Mucosa of rectum (tissue), 2 donors: ENCODE data around the gene CYP4F8.

Source experiments
- H3K27ac ChIP-seq, 2 donors: one replicate each; pipeline ENCODE4 v1.7.0; 2013; ENCODE audit warnings: inconsistent platforms in 2 of 2, low read depth in 2 of 2, low read length in 2 of 2
- H3K27me3 ChIP-seq, 2 donors: one replicate each; pipeline ENCODE4 v1.7.0; 2013; ENCODE audit warnings: low read length in 2 of 2; ENCODE audit not compliant: control insufficient read depth in 2 of 2, insufficient read depth in 2 of 2
- H3K36me3 ChIP-seq, 2 donors: one replicate each; pipeline ENCODE4 v1.7.0; 2013; ENCODE audit warnings: low read length in 2 of 2; ENCODE audit not compliant: control insufficient read depth in 2 of 2, insufficient read depth in 2 of 2
- H3K4me1 ChIP-seq, 2 donors: one replicate each; pipeline ENCODE4 v1.7.0; 2013; ENCODE audit warnings: low read length in 2 of 2, mild to moderate bottlenecking in 1 of 2; ENCODE audit not compliant: control insufficient read depth in 2 of 2, insufficient read depth in 2 of 2
- H3K4me3 ChIP-seq, 2 donors: one replicate each; pipeline ENCODE4 v1.7.0; 2013; ENCODE audit warnings: low read length in 2 of 2
- H3K9ac ChIP-seq, 2 donors: one replicate each; pipeline ENCODE4 v1.7.0; 2013; ENCODE audit warnings: low read length in 2 of 2, low read depth in 1 of 2, mild to moderate bottlenecking in 1 of 2
- H3K9me3 ChIP-seq, 2 donors: one replicate each; pipeline ENCODE4 v1.7.0; 2013; ENCODE audit warnings: low read length in 2 of 2; ENCODE audit not compliant: control insufficient read depth in 2 of 2
- donor health status: healthy.
- donor health status: Normal muscosa, but diverticular disease.

Gene CYP4F8

GRCh38 chr19:15615526-15615925 lies 508 bp downstream of the CYP4F8 start:
- peaks cover 0 to 3% of the 10 kb centered on the region in 2 donors for H3K27me3 ChIP-seq
- H3K4me3 ChIP-seq: no peak overlapping the region

GRCh38 chr19:15616183-15616582 lies 1.2 kb downstream of the CYP4F8 start:
- H3K27ac ChIP-seq: no peak overlapping the region
- no peak overlapping the region for H3K4me3 ChIP-seq
- H3K9ac ChIP-seq: no peak overlapping the region
- H3K9me3 ChIP-seq: no peaks in the 10 kb centered on the region
- peaks cover 0 to 3% of the 10 kb centered on the region in 2 donors for H3K27me3 ChIP-seq
- no peaks in the 10 kb centered on the region for H3K36me3 ChIP-seq
- no peaks in the 10 kb centered on the region for H3K4me1 ChIP-seq

More at GRCh38 chr19:15615526-15615925, 508 bp downstream of the CYP4F8 start:
- H3K9ac ChIP-seq: no peak overlapping the region
- H3K9me3 ChIP-seq: no peaks in the 10 kb centered on the region
- H3K36me3 ChIP-seq: no peaks in the 10 kb centered on the region
- H3K4me1 ChIP-seq: no peaks in the 10 kb centered on the region
- H3K27ac ChIP-seq: no peak overlapping the region

- peaks cover 0 to 3% of the 10 kb centered on the region in 2 donors for H3K27me3 ChIP-seq
- no peaks in the 10 kb centered on the region for H3K9me3 ChIP-seq
- H3K4me1 ChIP-seq: no peaks in the 10 kb centered on the region
- no peak overlapping the region for H3K9ac ChIP-seq
- no peak overlapping the region for H3K27ac ChIP-seq
- H3K36me3 ChIP-seq: no peaks in the 10 kb centered on the region
- no peak overlapping the region for H3K4me3 ChIP-seq
Measured at GRCh38 chr19:15616627-15617270, 1.7 kb downstream of the CYP4F8 start.

- peaks cover 0 to 3% of the 10 kb centered on the region in 2 donors for H3K27me3 ChIP-seq
Measured at GRCh38 chr19:15618321-15618720, 3.3 kb downstream of the CYP4F8 start.

GRCh38 chr19:15621801-15622200 lies 6.8 kb downstream of the CYP4F8 start:
- Histone ChIP-seq H3K4me3 (no peak overlapping the region), H3K9me3 (no peaks in the 10 kb centered on the region), H3K36me3 (no peaks in the 10 kb centered on the region), H3K27ac (no peak overlapping the region), H3K27me3 (peaks cover 0 to 3% of the 10 kb centered on the region in 2 donors), H3K9ac (no peak overlapping the region), H3K4me1 (peaks cover 2 to 3% of the 10 kb centered on the region in 2 donors)

More at GRCh38 chr19:15618321-15618720, 3.3 kb downstream of the CYP4F8 start:
- Histone ChIP-seq H3K4me1 (peaks cover 2 to 3% of the 10 kb centered on the region in 2 donors), H3K9ac (no peak overlapping the region), H3K36me3 (no peaks in the 10 kb centered on the region), H3K9me3 (no peaks in the 10 kb centered on the region), H3K27ac (no peak overlapping the region), H3K4me3 (no peak overlapping the region)

DNA sequence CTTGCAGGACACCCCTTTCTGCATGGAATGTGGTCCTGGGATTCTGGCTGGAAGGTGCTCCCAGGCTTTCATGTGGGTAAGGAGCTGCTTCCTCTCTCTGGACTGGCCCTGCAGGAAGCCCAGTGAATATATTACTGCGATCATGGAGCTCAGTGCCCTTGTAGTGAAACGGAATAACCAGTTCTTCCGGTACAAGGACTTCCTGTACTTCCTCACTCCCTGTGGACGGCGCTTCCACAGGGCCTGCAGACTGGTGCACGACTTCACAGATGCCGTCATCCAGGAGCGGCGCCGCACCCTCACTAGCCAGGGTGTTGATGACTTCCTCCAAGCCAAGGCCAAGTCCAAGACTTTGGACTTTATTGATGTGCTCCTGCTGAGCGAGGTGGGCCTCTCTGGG lies 8.0 kb downstream of the CYP4F8 start:
- no peaks in the 10 kb centered on the region for H3K27me3 ChIP-seq
- H3K4me3 ChIP-seq: no peak overlapping the region
- H3K4me1 ChIP-seq: peaks cover 2 to 3% of the 10 kb centered on the region in 2 donors
- no peaks in the 10 kb centered on the region for H3K9me3 ChIP-seq
- no peak overlapping the region for H3K9ac ChIP-seq
- no peak overlapping the region for H3K27ac ChIP-seq
- H3K36me3 ChIP-seq: no peaks in the 10 kb centered on the region

- Histone ChIP-seq H3K4me3 (no peak overlapping the region), H3K9me3 (no peaks in the 10 kb centered on the region), H3K27ac (no peak overlapping the region), H3K27me3 (no peaks in the 10 kb centered on the region), H3K4me1 (peaks cover 2 to 3% of the 10 kb centered on the region in 2 donors), H3K9ac (no peak overlapping the region), H3K36me3 (no peaks in the 10 kb centered on the region)
Measured at GRCh38 chr19:15623711-15624318, 8.8 kb downstream of the CYP4F8 start.

GRCh38 chr19:15628236-15629002 lies 13.4 kb downstream of the CYP4F8 start:
- no peak overlapping the region for H3K9ac ChIP-seq
- no peaks in the 10 kb centered on the region for H3K27me3 ChIP-seq

DNA sequence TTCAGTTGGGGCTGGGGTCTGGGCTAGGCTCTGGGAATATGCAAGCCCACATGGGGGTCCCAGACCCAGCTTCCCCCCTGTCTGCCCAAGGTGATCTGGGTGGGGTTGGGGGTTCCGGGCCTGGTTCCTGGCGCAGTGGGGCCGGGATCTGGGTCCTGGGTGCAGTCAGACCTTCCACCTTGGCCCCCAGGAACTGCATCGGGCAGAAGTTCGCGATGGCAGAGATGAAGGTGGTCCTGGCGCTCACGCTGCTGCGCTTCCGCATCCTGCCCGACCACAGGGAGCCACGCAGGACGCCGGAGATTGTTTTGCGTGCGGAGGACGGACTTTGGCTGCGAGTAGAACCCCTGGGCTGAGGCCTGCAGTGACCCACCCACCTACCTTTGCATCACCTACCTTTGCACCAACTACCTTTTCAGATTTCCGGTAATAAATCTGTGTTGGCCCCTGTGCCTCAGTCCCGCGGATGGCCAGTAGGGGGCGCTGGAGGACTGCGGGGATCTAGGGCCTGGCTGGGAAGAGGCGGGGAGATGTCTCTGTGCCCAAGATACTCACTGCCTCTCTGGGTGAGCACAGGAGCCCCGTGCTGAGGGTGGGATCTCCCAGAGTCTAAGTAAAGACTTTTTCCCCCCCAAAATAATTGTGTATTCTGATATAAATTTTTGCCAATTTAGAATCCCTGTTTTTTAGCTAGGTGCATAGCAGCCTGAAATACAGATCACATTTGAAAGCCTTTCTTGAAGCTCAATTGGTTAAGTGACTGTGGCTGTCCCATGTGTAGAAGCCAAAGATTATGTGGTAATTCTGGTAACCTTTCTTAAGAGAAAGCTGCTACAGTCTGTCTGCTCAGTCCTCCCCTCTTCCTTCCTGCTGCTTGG lies 14.2 kb downstream of the CYP4F8 start:
- Histone ChIP-seq H3K36me3 (no peaks in the 10 kb centered on the region), H3K27me3 (no peaks in the 10 kb centered on the region), H3K27ac (no peak overlapping the region), H3K9me3 (no peaks in the 10 kb centered on the region), H3K4me3 (peak overlapping the region; percentile 37 to 44), H3K9ac (no peak overlapping the region), H3K4me1 (peaks cover 0 to 3% of the 10 kb centered on the region in 2 donors)

More at GRCh38 chr19:15628236-15629002, 13.4 kb downstream of the CYP4F8 start:
- H3K36me3 ChIP-seq: no peaks in the 10 kb centered on the region
- H3K9me3 ChIP-seq: no peaks in the 10 kb centered on the region
- H3K4me1 ChIP-seq: peaks cover 0 to 3% of the 10 kb centered on the region in 2 donors
- no peak overlapping the region for H3K4me3 ChIP-seq
- no peak overlapping the region for H3K27ac ChIP-seq
